ENCODE data around the gene STX1A.
A peak's percentile ranks its signal among the peaks of the same experiment; 100 is the strongest.
"Not testable (repeated sequence)": the region's sequence is repeated elsewhere in the genome, so short reads cannot be mapped to it uniquely, and the experiment has no call there.

Gene STX1A

DNA sequence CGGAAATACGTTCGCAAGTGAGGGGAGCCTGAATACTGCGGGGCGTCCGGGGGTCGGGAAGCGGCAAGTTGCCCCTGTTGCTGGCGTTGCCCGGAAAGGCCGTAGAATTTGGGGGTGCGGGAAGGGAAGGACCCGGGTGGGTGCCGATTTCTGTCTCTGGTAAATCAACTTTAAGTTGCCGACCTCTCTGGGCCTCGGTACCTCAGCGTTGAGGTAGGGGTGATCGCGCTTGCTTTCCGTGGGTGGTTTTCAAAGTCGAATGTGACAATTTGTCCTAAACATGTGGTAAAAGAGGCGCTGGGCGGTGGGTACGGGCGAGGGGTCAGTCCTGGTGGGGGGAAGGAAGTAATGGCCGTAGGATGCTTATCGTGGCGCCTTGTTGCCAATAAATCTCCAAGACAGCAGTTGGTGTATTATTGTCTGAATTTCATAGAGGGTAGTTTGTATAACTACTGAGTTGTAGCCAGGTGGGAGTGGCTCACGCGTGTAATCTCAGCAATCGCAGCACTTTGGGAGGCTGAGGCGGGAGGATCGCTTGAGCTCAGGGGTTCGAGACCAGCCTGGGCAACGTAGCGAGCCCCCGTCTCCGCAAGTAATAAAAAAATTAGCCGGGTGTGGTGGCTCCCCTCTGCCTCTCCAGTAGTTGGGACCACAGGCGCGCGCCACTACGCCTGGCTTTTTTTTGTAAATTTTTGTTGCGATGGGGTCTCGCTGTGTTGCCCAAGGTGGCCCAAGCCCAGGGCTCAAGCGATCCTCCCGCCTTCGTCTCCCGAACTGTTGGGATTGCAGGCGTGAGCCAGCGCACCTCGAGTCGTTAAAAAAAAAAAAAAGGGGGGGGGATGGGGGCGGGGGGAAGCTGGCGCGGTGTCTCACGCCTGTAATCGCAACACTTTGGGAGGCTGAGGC lies 35.4 kb downstream of the STX1A start:
- no peak for DNase-seq (ENCODE audit: extremely low read depth in 1 of 2, low read depth in 1 of 2)

DNA sequence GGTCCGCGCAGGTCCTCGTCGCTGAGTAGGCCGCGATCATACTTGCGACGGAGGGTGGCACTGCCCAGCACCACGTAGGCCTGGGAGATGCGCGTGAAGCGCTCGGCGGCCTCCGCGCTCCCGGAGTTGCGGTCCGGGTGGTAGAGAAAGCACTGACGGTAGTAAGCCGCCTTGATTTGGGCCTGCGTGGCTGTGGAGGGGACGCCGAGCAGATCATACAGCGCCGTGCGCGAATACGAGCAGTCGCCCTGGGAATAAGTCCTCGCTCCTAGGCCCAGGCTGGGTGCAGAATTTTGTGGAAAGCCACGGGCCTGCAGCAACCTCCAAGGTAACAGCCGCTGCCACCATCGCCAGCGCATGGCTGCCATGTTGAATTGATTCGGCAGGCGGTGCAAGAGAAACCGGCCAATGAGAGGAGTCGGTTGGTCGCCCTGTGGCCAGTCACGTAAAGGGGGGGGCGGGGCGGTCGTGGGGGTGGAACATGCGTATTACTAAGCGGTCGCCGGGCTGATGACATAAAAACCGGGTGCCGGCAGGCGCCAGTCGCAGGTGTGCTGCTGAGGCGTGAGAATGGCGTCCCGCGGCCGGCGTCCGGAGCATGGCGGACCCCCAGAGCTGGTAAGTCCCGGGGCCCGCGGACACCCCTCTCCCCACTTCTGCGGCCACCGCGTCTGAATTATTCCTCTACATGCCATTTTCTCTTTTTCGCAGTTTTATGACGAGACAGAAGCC lies 36.2 kb downstream of the STX1A start, which contains the start of the genes BUD23 and DNAJC30:
Gene BUD23, plus strand, starts transcription at position 542 of the 732 bp plus-strand sequence. Its CDS starts 29 bp downstream, at position 571.
Gene DNAJC30, minus strand, starts transcription at position 398 of the 732 bp plus-strand sequence. Its CDS starts 30 bp downstream, at position 368.
- peak; percentile 91 to 96 for DNase-seq (ENCODE audit: extremely low read depth in 1 of 2, low read depth in 1 of 2)

DNA sequence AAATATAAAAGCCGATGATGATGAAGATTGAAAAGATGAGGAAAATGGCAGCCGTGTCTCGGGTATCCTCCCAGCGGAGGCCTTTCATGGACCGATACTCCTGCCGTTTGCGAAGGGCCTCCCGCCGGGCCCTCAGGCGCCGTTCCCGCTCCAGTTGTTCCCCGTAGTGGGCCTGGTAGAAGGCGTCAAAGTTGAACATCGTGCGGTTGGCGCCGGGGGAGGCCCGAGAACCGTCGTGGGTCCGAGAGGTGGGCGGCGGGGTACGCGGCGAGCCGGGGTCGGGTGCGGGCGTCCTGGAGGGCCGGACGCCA lies 36.8 kb downstream of the STX1A start:
- DNase-seq (ENCODE audit: extremely low read depth in 1 of 2, low read depth in 1 of 2): no peak

- no peak for DNase-seq (ENCODE audit: extremely low read depth in 1 of 2, low read depth in 1 of 2)
These were observed 38.4 kb downstream of the STX1A start for GRCh38 chr7:73681031-73681430.

GRCh38 chr7:73680501-73680900 lies 39.0 kb downstream of the STX1A start:
- DNase-seq (ENCODE audit: extremely low read depth in 1 of 2, low read depth in 1 of 2): no peak

DNA sequence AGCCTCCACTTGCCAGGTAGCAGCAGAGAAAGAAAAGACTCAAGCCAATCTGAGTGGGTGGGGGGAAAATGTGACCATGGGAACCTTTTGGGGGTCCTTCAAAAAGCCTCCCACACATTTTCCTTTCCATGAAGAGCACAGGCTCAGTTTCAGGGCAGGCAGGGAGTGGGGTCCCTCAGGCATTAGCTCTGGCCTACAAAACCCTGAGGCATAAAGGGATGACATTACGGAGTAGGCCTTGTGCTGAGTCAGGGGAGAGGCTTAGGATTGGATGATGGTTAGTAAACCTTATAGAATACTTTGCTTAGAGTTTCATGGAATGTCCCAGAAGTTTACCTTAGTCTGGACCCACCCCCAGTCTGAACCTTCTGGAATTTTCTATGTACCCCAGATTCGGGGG lies 39.8 kb downstream of the STX1A start:
- no peak for DNase-seq (ENCODE audit: extremely low read depth in 1 of 2, low read depth in 1 of 2)

GRCh38 chr7:73678862-73679261 lies 40.6 kb downstream of the STX1A start:
- DNase-seq (ENCODE audit: extremely low read depth in 1 of 2, low read depth in 1 of 2): no peak

- DNase-seq (ENCODE audit: extremely low read depth in 1 of 2, low read depth in 1 of 2): not testable (repeated sequence)
These were observed 43.4 kb downstream of the STX1A start for GRCh38 chr7:73676062-73676461.

DNA sequence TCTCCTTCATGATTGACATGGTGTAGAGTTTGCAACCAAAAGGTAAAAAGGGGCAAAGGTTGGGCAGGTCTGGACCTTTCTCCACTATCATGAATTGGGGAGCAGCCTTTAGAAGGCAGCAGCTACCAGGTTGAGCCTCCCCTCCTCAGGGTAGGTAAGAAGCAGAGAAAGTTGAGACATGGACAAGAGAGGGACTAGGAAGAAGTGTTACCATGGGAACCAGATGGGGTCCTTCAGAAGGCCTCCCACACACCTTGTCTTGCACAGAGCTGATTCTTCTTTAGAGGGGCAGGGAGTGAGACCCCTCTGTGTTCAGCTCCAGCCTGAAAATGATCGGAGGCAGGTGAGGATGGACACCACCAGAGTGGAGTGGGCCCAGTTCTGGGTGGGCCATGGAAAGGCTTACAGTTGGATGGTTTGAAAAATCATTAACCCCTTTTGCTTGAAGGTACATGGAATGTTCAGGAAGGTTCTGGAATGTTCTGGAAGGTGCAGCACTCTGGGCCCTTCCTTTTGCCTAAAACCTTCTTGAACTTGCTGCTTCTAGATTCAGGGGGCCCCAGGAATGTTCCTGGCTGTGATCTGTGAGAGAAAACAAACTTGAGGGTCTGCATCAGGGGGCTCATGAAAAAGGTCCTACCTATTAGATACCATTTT lies 44.9 kb downstream of the STX1A start:
- no peak for DNase-seq (ENCODE audit: extremely low read depth in 1 of 2, low read depth in 1 of 2)

DNA sequence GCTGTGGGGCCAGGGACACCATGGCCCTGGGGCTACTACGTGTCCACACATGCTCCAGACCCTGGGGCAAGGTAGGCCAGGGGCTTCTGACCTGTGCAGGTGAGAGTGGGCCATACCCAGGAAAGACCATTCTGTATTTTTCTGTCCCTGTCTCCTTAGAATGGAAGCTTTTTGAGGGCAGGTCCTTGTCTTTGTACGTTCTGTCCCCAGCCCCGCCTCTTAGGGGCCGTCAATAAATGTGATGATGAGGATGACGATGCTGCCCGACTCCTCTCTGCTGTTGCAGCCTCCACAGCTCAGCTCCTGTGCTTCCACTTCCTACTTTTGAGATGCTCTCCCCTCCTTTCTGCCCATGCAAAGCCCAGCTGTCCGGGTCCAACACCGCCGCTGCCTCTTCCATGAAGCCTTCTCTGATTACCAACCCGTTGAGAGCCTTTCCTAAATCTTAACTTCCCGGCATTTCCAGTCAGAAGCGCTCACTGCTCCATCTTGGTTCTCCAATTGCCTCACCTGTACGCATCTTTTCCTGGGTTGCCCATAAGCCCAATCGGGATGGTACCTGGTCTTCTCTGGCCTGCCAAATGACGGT lies 47.5 kb downstream of the STX1A start:
- no peak for DNase-seq (ENCODE audit: extremely low read depth in 1 of 2, low read depth in 1 of 2)

- DNase-seq (ENCODE audit: extremely low read depth in 1 of 2, low read depth in 1 of 2): no peak
These were observed 48.2 kb downstream of the STX1A start for GRCh38 chr7:73671322-73671661.

DNA sequence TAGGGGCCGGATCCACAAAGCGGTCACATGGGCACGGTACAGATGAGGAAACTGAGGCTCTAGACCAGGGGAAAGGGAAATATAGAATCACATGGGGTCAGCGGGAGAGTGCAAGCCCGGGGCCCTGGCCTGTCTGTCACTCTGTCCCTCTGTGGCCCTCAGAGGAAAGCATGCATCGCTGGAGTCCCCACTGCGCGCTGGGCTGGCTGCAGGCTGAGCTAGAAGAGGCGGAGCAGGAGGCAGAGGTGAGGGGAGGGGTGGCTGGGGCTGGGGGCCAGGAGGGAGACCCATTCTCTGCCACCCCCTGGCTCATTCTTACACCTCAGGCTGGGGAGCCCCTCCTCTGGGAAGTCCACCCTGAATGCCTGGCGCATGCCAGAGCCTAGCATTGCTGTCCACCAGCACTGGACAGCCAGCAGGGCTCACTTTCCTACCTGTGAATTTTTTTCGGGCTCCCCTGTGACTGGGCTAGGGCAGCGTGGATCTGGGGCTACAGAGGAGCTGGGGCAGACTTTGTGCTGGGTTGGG lies 49.5 kb downstream of the STX1A start:
- no peak for DNase-seq (ENCODE audit: extremely low read depth in 1 of 2, low read depth in 1 of 2)

DNA sequence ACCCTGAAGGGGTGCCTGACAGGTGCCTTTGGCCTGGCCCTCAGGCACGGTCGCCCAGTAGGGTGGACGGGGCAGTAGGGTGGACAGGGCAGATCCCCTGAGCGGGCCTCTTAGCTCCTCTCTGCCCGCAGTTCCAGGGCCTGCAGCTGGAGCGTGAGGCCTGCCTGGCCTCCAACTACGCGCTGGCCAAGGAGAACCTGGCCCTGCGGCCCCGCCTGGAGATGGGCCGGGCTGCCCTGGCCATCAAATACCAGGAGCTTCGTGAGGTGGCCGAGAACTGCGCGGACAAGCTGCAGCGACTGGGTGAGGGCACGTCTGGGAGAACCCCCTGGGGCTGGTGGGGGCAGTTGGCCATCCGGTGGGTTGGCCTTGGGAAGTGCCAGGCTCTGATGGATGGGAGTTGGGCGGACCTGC lies 50.2 kb downstream of the STX1A start:
- DNase-seq (ENCODE audit: extremely low read depth in 1 of 2, low read depth in 1 of 2): no peak

GRCh38 chr7:73668886-73669230 lies 50.6 kb downstream of the STX1A start:
- DNase-seq (ENCODE audit: extremely low read depth in 1 of 2, low read depth in 1 of 2): no peak

- DNase-seq (ENCODE audit: extremely low read depth in 1 of 2, low read depth in 1 of 2): no peak
These were observed 51.2 kb downstream of the STX1A start for GRCh38 chr7:73668103-73668885.

- DNase-seq (ENCODE audit: extremely low read depth in 1 of 2, low read depth in 1 of 2): peak; percentile 78 to 95
These were observed 51.9 kb downstream of the STX1A start, which contains the start of gene VPS37D for GRCh38 chr7:73667344-73668102. TSS of gene VPS37D (plus strand) at chr7:73667831. CDS start at chr7:73667959, 128 bp downstream.

GRCh38 chr7:73663033-73663432 lies 56.4 kb downstream of the STX1A start:
- no peak for DNase-seq (ENCODE audit: extremely low read depth in 1 of 2, low read depth in 1 of 2)

- DNase-seq (ENCODE audit: extremely low read depth in 1 of 2, low read depth in 1 of 2): not testable (repeated sequence)
These were observed 58.9 kb downstream of the STX1A start for GRCh38 chr7:73660594-73660993.

- DNase-seq (ENCODE audit: extremely low read depth in 1 of 2, low read depth in 1 of 2): no peak
These were observed 59.5 kb downstream of the STX1A start for GRCh38 chr7:73659983-73660382.

Data from activated CD8-positive, alpha-beta memory T cell treated with anti-CD3 and anti-CD28 coated beads for 1 hour (primary cell).